GM06990 (cell line): Measurements from ENCODE around the gene EARS2.

Experiments used
- DNase-seq: peaks from one replicate; pipeline ENCODE4 v3.0.0-alpha.2; 2011; ENCODE audit not compliant: insufficient read length; ENCODE audit errors: extremely low read depth
- H3K27me3 ChIP-seq: replicated peaks from 2 replicates; pipeline ENCODE4 v1.6.0; 2011; ENCODE audit warnings: low read length; ENCODE audit not compliant: control insufficient read depth, insufficient read depth
- H3K36me3 ChIP-seq: 2 replicates; pipeline ENCODE4 v1.5.1; 2011; ENCODE audit warnings: low read length; ENCODE audit not compliant: control insufficient read depth, insufficient read depth
- H3K4me3 ChIP-seq: replicated peaks from 2 replicates; pipeline ENCODE4 v1.5.1; 2011; ENCODE audit warnings: low read depth, mild to moderate bottlenecking, control low read depth, low read length
- TF ChIP-seq, protein P1 (sequence below): IDR thresholded peaks from 2 replicates; pipeline ENCODE4 v1.5.1; 2011; ENCODE audit warnings: low read length, control low read depth, mild to moderate bottlenecking, inconsistent platforms; ENCODE audit not compliant: insufficient read depth, poor library complexity, severe bottlenecking

Gene EARS2

DNA sequence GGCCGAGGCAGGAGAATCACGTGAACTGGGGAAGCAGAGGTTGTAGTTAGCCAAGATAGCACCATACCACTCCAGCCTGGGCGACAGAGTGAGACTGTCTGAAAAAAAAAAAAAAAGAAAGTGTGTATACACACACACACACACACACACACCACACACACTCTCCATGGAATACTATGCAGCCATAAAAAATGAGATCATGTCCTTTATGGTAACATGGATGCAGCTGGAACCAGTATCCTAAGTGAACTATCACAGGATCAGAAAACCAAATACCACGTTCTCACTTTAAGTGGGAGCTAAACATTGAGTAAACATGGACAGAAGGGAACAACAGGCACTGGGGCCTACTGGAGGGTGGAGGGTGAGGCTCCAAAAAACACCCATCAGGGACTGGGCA lies 22.2 kb upstream of the EARS2 start:
- H3K36me3 ChIP-seq, result peaks cover 8% of the 10 kb centered on the region
- H3K27me3 ChIP-seq, result no peaks in the 10 kb centered on the region
- H3K4me3 ChIP-seq, result no peak overlapping the region
- DNase-seq, result no peak
- TF ChIP-seq, protein P1, sequence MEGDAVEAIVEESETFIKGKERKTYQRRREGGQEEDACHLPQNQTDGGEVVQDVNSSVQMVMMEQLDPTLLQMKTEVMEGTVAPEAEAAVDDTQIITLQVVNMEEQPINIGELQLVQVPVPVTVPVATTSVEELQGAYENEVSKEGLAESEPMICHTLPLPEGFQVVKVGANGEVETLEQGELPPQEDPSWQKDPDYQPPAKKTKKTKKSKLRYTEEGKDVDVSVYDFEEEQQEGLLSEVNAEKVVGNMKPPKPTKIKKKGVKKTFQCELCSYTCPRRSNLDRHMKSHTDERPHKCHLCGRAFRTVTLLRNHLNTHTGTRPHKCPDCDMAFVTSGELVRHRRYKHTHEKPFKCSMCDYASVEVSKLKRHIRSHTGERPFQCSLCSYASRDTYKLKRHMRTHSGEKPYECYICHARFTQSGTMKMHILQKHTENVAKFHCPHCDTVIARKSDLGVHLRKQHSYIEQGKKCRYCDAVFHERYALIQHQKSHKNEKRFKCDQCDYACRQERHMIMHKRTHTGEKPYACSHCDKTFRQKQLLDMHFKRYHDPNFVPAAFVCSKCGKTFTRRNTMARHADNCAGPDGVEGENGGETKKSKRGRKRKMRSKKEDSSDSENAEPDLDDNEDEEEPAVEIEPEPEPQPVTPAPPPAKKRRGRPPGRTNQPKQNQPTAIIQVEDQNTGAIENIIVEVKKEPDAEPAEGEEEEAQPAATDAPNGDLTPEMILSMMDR, result no peak

DNA sequence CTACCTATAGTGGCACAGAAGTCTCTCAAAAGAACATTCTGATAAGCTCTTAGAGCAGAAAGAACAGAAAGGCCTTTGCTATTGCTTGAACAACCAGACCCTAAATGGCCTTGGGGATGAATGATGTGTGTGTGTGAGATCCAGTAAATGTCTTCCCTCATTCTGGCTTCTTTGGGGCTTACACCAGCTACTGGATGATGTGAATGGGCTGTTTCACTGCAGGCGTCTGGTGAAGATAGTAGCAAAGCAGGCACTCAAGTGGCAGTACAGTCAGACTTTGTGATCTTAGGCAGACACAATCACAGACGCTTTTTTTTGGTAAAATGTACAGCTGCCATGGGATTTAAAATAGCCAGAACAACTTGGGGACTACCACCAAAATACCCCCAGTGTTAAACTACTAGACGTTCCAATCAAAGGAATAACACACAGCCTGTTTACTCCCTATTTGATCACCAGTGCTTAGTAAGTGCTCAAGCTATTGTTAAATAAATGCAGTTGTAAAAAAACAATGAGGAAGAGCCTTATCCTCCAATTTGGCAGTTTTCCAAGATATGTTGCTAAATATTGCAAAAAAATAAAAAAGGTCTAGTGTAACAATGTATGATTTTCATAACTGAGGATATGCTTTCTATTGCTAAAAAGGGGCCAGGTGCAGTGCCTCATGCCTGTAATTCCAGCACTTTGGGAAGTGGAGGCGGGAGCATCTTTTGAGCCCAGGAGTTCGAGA lies 21.1 kb upstream of the EARS2 start:
- DNase-seq, result no peak
- Histone ChIP-seq H3K27me3 (no peaks in the 10 kb centered on the region), H3K36me3 (peaks cover 10% of the 10 kb centered on the region)

GRCh38 chr16:23577493-23577892 lies 20.3 kb upstream of the EARS2 start:
- Histone ChIP-seq H3K36me3 (peaks cover 12% of the 10 kb centered on the region), H3K4me3 (no peak overlapping the region), H3K27me3 (no peaks in the 10 kb centered on the region)
- no peak for DNase-seq
- TF ChIP-seq, protein P1, result no peak

More for the DNA sequence above, 21.1 kb upstream of the EARS2 start:
- TF ChIP-seq, protein P1, result no peak
- H3K4me3 ChIP-seq, result no peak overlapping the region

GRCh38 chr16:23575834-23576233 lies 18.7 kb upstream of the EARS2 start:
- Histone ChIP-seq H3K4me3 (no peak overlapping the region), H3K27me3 (no peaks in the 10 kb centered on the region), H3K36me3 (peaks cover 18% of the 10 kb centered on the region)
- DNase-seq, result no peak
- TF ChIP-seq, protein P1, result no peak

- H3K4me3 ChIP-seq, result no peak overlapping the region
- TF ChIP-seq, protein P1, result no peak
- no peak for DNase-seq
- peaks cover 22% of the 10 kb centered on the region for H3K36me3 ChIP-seq
- H3K27me3 ChIP-seq, result no peaks in the 10 kb centered on the region
These were observed 16.7 kb upstream of the EARS2 start for GRCh38 chr16:23573817-23574216.
